Measurements from ENCODE around the gene BTAF1.
"Not testable (repeated sequence)": the region's sequence is repeated elsewhere in the genome, so short reads cannot be mapped to it uniquely, and the experiment has no call there.

Gene BTAF1

GRCh38 chr10:91980319-91980718 lies 56.7 kb downstream of the BTAF1 start:
- no peak for DNase-seq

GRCh38 chr10:91983416-91983815 lies 59.8 kb downstream of the BTAF1 start:
- DNase-seq: no peak

GRCh38 chr10:91987397-91988037 lies 63.9 kb downstream of the BTAF1 start:
- DNase-seq: no peak

DNA sequence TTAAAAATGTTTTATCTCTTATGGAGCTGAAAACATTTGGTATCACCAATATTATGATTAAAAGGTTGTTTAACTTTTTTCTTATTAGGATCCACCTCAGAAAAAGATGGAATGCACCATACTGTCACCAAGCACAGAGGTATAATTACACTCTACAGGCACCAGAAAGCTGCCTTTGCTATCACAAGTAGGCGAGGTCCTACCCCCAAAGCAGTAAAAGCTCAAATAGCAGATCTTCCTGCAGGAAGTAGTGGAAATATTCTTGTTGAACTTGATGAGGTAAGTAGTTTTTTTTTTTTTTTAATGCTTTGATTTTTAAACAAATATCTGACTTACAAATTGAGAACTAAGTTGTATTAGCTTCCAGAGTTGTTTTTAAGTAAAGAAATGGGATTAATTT lies 68.5 kb downstream of the BTAF1 start:
- no peak for DNase-seq

DNA sequence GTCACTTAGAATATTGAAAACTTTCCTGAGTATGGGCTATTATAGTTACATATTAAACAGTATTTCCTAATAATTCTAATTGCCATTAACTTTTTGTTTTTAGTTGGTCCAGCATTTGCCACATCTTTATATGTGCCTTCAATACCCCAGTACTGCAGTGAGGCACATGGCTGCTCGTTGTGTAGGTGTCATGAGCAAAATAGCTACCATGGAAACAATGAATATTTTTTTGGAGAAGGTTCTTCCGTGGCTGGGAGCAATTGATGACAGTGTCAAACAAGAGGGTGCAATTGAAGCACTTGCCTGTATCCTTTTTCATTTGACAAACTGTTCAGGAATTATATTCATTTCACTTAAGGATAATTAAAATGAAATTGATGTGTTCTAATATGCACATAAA lies 72.7 kb downstream of the BTAF1 start:
- DNase-seq: no peak

- DNase-seq: no peak
Measured at GRCh38 chr10:92001581-92001980, 78.0 kb downstream of the BTAF1 start.

- no peak for DNase-seq
Measured at GRCh38 chr10:92001995-92002394, 78.4 kb downstream of the BTAF1 start.

- no peak for DNase-seq
Measured at GRCh38 chr10:92003258-92003657, 79.7 kb downstream of the BTAF1 start.

GRCh38 chr10:92005978-92006377 lies 82.4 kb downstream of the BTAF1 start:
- no peak for DNase-seq

- DNase-seq: no peak
Measured at GRCh38 chr10:92009445-92009844, 85.9 kb downstream of the BTAF1 start.

- DNase-seq: no peak
Measured at GRCh38 chr10:92010047-92010735, 86.6 kb downstream of the BTAF1 start.

GRCh38 chr10:92011560-92012214 lies 88.1 kb downstream of the BTAF1 start:
- no peak for DNase-seq

GRCh38 chr10:92014620-92015019 lies 91.0 kb downstream of the BTAF1 start:
- no peak for DNase-seq

- DNase-seq: no peak
Measured at GRCh38 chr10:92024700-92025099, 101.1 kb downstream of the BTAF1 start.

GRCh38 chr10:92025340-92025739 lies 101.8 kb downstream of the BTAF1 start:
- not testable (repeated sequence) for DNase-seq

DNA sequence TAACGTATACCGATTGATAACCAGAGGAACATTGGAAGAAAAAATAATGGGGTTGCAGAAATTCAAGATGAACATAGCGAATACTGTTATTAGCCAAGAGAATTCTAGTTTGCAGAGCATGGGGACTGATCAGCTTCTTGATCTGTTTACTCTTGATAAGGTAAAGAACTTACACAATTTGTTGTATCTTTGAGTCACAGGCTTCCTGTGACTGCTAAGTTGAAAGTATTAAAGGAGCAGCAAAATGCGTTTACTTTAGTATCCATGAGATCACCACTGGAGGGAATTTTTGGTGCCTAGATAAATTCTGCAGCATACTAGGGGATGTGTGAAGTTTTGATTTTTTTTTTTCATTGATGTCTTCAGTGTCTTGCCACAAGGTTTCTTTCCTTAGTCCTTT lies 103.6 kb downstream of the BTAF1 start:
- no peak for DNase-seq

DNA sequence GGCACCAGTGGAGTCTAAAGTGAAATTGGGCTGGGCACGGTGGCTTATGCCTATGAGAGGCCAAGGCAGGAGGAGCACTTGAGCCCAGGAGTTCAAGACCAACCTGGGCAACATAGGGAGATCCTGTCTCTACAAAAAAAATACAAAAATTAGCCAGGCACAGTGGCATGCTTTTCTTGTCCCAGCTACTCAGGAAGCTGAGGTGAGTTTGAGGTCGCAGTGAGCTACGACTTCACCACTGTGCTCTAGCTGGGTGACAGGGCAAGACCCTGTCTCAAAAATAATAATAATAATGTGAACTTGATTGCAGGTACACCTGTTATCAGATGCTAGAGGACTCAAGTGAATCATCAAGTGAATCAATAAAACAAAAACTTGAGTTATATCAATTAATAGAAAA lies 108.0 kb downstream of the BTAF1 start:
- no peak for DNase-seq

DNA sequence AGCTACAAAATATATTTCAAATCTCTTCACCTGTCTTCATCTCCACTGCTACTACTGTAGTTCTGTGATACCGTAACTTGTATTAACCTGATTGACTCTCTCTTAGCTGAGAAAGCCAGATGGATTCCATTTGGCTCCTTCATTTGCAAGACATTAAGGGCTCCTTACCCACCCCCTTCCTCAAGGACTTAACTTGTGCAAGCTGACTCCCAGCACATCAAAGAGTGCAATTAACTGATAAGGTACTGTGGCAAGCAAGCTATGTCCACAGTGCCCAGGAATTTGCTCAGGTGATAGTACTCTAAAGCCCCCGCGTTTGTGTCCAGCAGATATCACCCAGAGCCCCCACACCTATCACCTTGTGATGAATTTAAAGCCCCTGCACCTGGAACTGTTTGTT lies 109.5 kb downstream of the BTAF1 start:
- DNase-seq: not testable (repeated sequence)

GRCh38 chr10:92038949-92039348 lies 115.4 kb downstream of the BTAF1 start:
- no peak for DNase-seq

DNA sequence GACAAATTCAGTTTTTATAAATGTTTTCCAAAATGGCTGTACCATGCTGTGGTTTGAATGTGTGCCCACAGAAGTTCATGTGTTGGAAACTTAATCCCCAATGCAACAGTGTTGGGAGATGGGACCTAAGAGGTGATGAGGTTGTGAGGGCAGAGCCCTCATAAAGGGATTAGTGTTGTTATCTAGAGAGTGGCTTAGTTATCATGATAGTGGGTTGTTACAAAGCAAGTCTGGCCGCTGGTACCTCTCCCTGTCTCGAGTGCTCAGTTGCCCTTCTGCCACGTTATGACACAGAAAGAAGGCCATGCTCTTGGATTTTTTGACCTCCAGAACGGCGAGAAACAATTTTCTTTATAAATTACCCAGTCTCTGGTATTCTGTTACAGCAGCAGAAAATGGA lies 119.0 kb downstream of the BTAF1 start:
- DNase-seq: no peak

GRCh38 chr10:92045641-92046106 lies 122.1 kb downstream of the BTAF1 start:
- DNase-seq: no peak

DNA sequence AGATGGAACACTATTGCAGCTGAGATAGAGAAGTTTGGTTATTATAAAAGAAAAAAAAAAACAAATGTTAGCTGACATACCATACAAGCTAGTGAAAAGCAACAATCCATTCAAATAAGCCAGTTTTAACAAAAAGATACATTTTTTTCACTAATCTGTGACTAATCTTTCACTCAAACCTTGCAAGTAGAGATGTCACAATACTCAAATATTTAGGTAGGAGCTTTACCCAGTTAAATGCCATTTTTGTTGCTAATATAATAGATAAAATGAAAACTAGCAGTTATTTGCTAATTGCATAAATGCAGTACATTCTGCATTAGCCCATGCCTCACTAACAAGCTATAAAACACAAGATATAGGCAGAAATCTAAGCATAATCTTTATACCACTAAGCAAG lies 123.6 kb downstream of the BTAF1 start:
- no peak for DNase-seq

GRCh38 chr10:92052088-92052487 lies 128.5 kb downstream of the BTAF1 start:
- DNase-seq: no peak

DNA sequence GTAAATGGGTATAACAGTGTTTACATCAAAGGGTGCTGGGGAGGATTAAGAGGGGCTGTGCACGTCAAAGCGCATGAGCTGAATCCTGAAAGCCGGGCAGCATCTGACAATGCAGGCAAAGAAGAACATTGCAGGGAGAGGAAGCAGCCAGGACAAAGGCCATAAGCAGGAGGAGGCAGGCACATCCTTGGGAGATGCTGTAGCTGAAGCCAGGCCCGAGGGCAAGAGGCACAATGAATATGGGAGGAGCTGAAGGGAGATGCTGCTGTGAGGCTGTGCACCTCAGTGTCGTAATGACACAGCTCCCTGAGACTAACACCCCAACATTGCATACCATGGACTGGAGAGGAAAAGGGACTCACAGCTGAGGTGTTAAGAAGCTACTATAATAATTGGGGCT lies 129.2 kb downstream of the BTAF1 start:
- no peak for DNase-seq
